ENCODE data around the gene ADAMTSL1.

ADAMTSL1 gene

DNA sequence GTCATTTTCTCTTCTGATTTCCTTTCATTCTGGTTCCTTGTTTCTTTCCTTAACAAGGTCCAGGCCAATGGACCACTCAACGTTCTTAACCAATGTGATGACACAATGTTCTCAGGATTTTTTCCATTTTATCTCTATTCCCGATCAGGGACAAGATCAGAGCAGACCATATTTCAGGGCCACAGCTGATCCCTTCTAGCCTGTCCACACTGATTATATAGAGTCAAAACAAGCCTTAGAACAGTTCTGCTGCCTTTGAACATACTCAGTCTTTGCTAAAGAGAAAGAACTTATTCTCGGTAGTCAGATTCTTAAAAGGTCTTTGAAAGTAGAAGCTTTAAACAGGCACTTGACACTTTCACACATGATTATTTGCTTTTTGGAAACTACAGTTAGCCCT lies 188.4 kb downstream of the ADAMTSL1 start:
- H3K27ac ChIP-seq, result no peak overlapping the region
- TF ChIP-seq, protein P1, sequence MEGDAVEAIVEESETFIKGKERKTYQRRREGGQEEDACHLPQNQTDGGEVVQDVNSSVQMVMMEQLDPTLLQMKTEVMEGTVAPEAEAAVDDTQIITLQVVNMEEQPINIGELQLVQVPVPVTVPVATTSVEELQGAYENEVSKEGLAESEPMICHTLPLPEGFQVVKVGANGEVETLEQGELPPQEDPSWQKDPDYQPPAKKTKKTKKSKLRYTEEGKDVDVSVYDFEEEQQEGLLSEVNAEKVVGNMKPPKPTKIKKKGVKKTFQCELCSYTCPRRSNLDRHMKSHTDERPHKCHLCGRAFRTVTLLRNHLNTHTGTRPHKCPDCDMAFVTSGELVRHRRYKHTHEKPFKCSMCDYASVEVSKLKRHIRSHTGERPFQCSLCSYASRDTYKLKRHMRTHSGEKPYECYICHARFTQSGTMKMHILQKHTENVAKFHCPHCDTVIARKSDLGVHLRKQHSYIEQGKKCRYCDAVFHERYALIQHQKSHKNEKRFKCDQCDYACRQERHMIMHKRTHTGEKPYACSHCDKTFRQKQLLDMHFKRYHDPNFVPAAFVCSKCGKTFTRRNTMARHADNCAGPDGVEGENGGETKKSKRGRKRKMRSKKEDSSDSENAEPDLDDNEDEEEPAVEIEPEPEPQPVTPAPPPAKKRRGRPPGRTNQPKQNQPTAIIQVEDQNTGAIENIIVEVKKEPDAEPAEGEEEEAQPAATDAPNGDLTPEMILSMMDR (conservative IDR thresholded peaks at IDR 0.05), result no peak

DNA sequence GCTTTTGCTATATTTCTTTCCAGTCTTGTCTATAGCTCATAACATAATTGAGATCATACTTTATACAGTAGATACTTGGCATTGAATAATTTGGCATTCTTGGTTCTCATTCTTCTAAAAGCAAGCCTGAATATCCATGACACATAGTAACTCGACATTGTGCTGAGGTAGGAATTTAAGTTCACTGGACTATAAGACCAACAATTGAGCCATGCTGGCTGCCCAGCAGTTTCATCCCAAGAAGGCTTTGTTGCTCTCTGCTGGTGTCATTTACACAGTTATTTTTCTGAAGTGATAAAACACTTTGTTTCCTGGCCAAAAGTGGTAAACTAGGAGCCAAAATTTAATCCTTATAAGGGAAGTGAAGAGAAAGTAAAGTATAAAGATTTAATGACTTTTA lies 192.0 kb downstream of the ADAMTSL1 start:
- TF ChIP-seq, protein P1 (conservative IDR thresholded peaks at IDR 0.05), result no peak
- H3K27ac ChIP-seq, result no peak overlapping the region

DNA sequence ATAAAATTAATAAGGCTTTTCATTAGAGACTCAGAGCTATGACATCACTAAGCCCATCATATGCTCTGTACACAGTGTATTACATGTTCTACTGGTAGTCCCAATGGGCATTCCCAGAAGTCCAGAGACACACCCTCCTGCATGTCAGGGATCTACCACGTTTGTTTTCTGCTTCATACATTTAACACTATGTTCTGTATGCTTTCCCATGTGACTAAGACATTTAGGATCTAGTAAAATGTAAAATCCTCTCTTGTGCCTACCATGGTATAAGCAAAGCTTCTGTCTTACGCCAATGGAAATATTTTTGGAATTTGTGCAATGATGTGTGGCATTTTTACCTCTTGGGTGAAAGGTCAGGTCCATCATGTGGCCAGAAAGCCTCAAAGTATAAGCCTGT lies 192.4 kb downstream of the ADAMTSL1 start:
- H3K27ac ChIP-seq, result no peak overlapping the region
- TF ChIP-seq, protein P1 (conservative IDR thresholded peaks at IDR 0.05), result no peak

DNA sequence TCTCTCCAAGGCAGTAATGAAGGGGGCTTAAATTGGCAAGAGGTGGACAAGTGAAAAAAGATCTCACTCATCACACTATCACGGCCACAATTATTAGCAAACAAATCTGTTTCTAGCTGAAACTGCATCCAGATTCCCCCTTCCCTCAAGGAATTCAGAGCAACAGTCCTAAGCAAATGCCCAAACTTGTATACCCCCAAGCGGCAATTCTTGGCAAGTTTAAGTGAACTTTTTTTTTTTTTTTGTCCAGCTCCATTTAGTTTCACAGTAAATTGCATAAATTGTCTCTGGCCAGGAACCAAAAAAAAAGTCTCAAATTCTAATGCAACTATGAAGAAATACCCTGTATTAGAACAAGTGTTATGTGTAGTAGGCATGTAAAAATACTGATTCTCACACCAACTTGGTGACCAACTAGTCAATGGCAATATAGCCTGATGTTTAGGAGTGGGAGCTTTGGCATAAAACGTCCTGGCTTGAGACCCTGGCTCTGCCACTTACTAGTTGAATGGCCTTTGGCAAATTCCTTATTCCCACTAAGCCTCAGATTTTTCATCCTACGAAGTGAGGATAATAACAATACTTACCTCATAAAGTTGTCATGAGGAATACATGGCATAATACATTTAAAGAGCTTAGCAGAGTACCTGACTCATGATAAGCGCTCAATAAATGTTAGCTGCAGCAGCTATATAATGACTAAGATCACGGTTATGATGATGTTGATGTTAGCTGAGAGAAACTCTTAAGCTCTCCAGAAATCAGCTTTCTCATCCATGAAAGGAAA lies 193.2 kb downstream of the ADAMTSL1 start:
- no peak overlapping the region for H3K27ac ChIP-seq
- TF ChIP-seq, protein P1 (conservative IDR thresholded peaks at IDR 0.05), result no peak

DNA sequence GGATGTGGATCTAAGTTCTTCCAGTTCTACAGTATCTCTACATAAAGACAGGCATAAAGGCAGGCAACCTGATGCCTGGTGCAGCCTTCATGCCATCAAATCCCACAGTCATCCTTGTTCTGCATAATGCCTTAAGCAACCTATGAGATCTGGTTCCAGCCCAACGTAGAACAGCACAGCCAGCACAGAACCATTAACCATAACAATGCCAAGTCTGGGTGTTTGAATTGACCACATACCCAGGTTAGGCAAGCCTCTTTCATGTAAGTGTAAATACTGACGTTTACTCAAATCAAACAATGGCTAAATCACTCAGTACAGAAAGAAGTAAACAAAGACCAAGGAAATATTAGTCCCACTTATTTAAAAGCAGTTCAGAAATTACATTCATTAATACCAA lies 195.0 kb downstream of the ADAMTSL1 start:
- TF ChIP-seq, protein P1 (conservative IDR thresholded peaks at IDR 0.05), result no peak
- H3K27ac ChIP-seq, result peak overlapping the region; percentile 59

DNA sequence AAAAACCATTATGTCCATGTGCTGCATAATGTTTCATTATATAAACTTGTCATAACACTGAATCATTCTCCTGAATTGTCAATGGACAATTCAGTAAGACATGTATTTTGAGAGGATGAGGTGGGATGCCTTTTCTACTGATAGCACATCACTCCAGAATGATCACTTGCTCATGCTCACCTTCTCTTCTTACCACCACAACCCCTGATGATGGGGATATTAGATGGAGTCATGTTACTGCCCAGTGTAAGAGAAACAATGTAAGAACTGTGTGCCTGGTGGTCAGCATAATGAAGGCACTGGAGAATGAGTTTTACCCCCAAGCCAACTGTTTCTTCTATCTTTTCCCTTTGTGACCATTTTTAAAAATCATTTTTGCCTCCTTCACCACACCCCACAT lies 198.8 kb downstream of the ADAMTSL1 start:
- H3K27ac ChIP-seq, result no peak overlapping the region
- TF ChIP-seq, protein P1 (conservative IDR thresholded peaks at IDR 0.05), result no peak

DNA sequence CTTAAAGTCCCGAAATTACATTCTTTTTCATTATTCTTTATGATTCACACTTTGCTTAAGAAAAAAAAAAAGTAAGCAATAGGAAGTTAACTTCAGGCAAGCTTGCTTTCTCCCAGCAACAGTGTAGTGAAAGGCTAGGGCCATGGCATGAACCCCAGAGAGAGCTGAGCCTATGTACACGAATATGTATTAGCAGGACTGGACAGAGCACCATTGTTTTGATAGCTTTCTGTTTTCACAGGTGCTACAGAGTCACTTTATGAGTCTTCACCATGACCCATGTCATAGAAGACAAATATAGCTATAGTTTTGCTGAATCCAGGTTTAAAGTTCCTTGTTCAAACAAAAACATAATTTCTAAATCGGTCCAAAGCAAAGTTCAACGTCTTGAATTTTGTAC lies 199.2 kb downstream of the ADAMTSL1 start:
- H3K27ac ChIP-seq, result no peak overlapping the region
- TF ChIP-seq, protein P1 (conservative IDR thresholded peaks at IDR 0.05), result no peak
